Lung (tissue), 12 donors: ENCODE results near the gene CEP250. TPM values are rescaled to one million over a fixed set of nuclear protein-coding genes. Genes with fewer than 3 reads are reported as not detected.

Experiments
- ATAC-seq: fragments of 200-7000 bp; cut with Tn5 transposase; one replicate; pipeline ENCODE4 v1.9.1; 2020; ENCODE audit warnings: moderate number of reproducible peaks; ENCODE audit not compliant: insufficient read depth, low FRiP score
- DNase-seq, 3 donors: peaks; one replicate each; pipeline ENCODE4 v3.0.0-alpha.2; 2013 to 2017
- H3K27ac ChIP-seq, 2 donors: one replicate each; pipeline ENCODE4 v1.5.1; 2013; ENCODE audit warnings: mild to moderate bottlenecking in 2 of 2, moderate library complexity in 2 of 2, control low read depth in 1 of 2, inconsistent platforms in 1 of 2, low read depth in 1 of 2, low read length in 1 of 2
- H3K27me3 ChIP-seq, 3 donors: one replicate each; pipeline ENCODE4 v1.5.1; 2013; ENCODE audit warnings: low read length in 2 of 3; ENCODE audit not compliant: control insufficient read depth in 3 of 3, insufficient read depth in 3 of 3
- H3K36me3 ChIP-seq, 4 donors: one replicate each; pipeline ENCODE4 v1.5.1; 2013; ENCODE audit warnings: low read length in 4 of 4, mild to moderate bottlenecking in 1 of 4, moderate library complexity in 1 of 4; ENCODE audit not compliant: control insufficient read depth in 4 of 4, insufficient read depth in 4 of 4
- H3K4me1 ChIP-seq, 5 donors: one replicate each; pipeline ENCODE4 v1.5.1; 2013; ENCODE audit warnings: low read length in 5 of 5, mild to moderate bottlenecking in 2 of 5, moderate library complexity in 1 of 5; ENCODE audit not compliant: control insufficient read depth in 5 of 5, insufficient read depth in 5 of 5
- H3K4me3 ChIP-seq: one replicate; pipeline ENCODE4 v1.5.1; 2013; ENCODE audit warnings: mild to moderate bottlenecking, control low read depth, moderate library complexity
- H3K9ac ChIP-seq, 2 donors: one replicate each; pipeline ENCODE4 v1.5.1; 2013; ENCODE audit warnings: low read length in 2 of 2, control low read depth in 1 of 2; ENCODE audit not compliant: insufficient read depth in 1 of 2
- H3K9me3 ChIP-seq, 4 donors: one replicate each; pipeline ENCODE4 v1.5.1; 2013; ENCODE audit warnings: low read length in 3 of 4, mild to moderate bottlenecking in 1 of 4, moderate library complexity in 1 of 4; ENCODE audit not compliant: control insufficient read depth in 4 of 4, insufficient read depth in 3 of 4
- CTCF ChIP-seq: IDR thresholded peaks from 2 replicates; pipeline ENCODE4 v1.5.1; 2012; ENCODE audit warnings: mild to moderate bottlenecking; ENCODE audit errors: control extremely low read depth, extremely low read depth
- WGBS, 2 donors: extraction: QIAGEN DNeasy Blood & Tissue Kit; methylation state at CpG; one replicate each; pipeline ENCODE4 v1.1.7; 2013; 5-methylcytosine and 5-hydroxymethylcytosine counted together
- polyA plus RNA-seq, 2 donors: library from polyadenylated mRNA; stranded (reverse); fragments of 200-250 nt; gene quantifications; one replicate each; pipeline ENCODE4 v1.2.1, GENCODE V29; 2013
- total RNA-seq, 2 donors: library from RNA; depleted of rRNA in 1 of 2; stranded (reverse); fragments of >200 nt in 1 of 2; gene quantifications; one replicate each; pipeline ENCODE4 v1.2.1, GENCODE V29; 2014 to 2021
- donor health status: control.
- donor health status: control.
- donor health status: Bipolar disorder and iron deficiency.
- donor health status: healthy.
- donor health status: DM: yes; HTN: yes; CAD: no.

Gene CEP250
- total and polyA plus RNA-seq, 4 donors = 8.7 to 34.5 (median 19.7) TPM

- Histone ChIP-seq H3K9ac (no peak overlapping the region), H3K9me3 (no peaks in the 10 kb centered on the region), H3K27ac (no peak overlapping the region), H3K4me1 (no peaks in the 10 kb centered on the region), H3K4me3 (no peak overlapping the region), H3K36me3 (peaks cover 8 to 40% (median 38%) of the 10 kb centered on the region in 4 donors), H3K27me3 (no peaks in the 10 kb centered on the region)
- no peak for DNase-seq
- 86 to 89% methylated on average over 16 of the region's 16 CpGs for whole genome bisulfite sequencing, 2 donors
- ATAC-seq = no peak
- TF ChIP-seq CTCF = no peak
Observed at GRCh38 chr20:35478804-35479472, 23.5 kb downstream of the CEP250 start.

- no peak overlapping the region for H3K4me3 ChIP-seq
- no peaks in the 10 kb centered on the region for H3K9me3 ChIP-seq
- H3K9ac ChIP-seq = no peak overlapping the region
- H3K27ac ChIP-seq = no peak overlapping the region
- ATAC-seq (no peak), DNase-seq (no peak)
- H3K36me3 ChIP-seq = peaks cover 13 to 38% (median 36%) of the 10 kb centered on the region in 4 donors
- H3K4me1 ChIP-seq = no peaks in the 10 kb centered on the region
- H3K27me3 ChIP-seq = no peaks in the 10 kb centered on the region
- no peak for TF ChIP-seq CTCF
- WGBS, 2 donors = 97% methylated on average over 5 of the region's 5 CpGs
Observed at GRCh38 chr20:35479798-35480197, 24.4 kb downstream of the CEP250 start.

GRCh38 chr20:35487479-35487878, 32.1 kb downstream of the CEP250 start:
- 97 to 98% methylated on average over 4 of the region's 4 CpGs for WGBS, 2 donors
- Histone ChIP-seq H3K27ac (no peak overlapping the region), H3K9ac (no peak overlapping the region), H3K4me3 (no peak overlapping the region), H3K27me3 (no peaks in the 10 kb centered on the region), H3K36me3 (peaks cover 8 to 39% (median 25%) of the 10 kb centered on the region in 4 donors), H3K4me1 (no peaks in the 10 kb centered on the region), H3K9me3 (no peaks in the 10 kb centered on the region)
- DNase-seq = no peak
- TF ChIP-seq CTCF = no peak
- ATAC-seq = no peak

- H3K27me3 ChIP-seq = no peaks in the 10 kb centered on the region
- H3K4me3 ChIP-seq = no peak overlapping the region
- H3K9me3 ChIP-seq = no peaks in the 10 kb centered on the region
- no peak for TF ChIP-seq CTCF
- no peak overlapping the region for H3K9ac ChIP-seq
- DNase-seq = no peak
- 93 to 94% methylated on average over 5 of the region's 5 CpGs for WGBS, 2 donors
- H3K4me1 ChIP-seq = no peaks in the 10 kb centered on the region
- H3K36me3 ChIP-seq = peaks cover 6 to 37% (median 27%) of the 10 kb centered on the region in 4 donors
- H3K27ac ChIP-seq = no peak overlapping the region
- no peak for ATAC-seq
Observed at GRCh38 chr20:35489717-35490116, 34.3 kb downstream of the CEP250 start.
